GM08714 (cell line): ENCODE measurements around the gene SLC1A2.

Experiments
- H3K4me3 ChIP-seq: fragments of 200-500 bp; sonication (Bioruptor generic); 2 replicates; pipeline ENCODE4 v1.5.1; 2014; ENCODE audit warnings: mild to moderate bottlenecking, low read length, inconsistent platforms
- ZNF274 ChIP-seq: IDR thresholded peaks from 2 replicates; pipeline ENCODE4 v1.6.1; 2012; ENCODE audit warnings: mild to moderate bottlenecking, low read depth, low read length

The SLC1A2 gene

GRCh38 chr11:35288817-35289541 is 130.4 kb downstream of the SLC1A2 start:
- TF ChIP-seq ZNF274: no peak
- no peak overlapping the region for H3K4me3 ChIP-seq

- no peak overlapping the region for H3K4me3 ChIP-seq
- no peak for TF ChIP-seq ZNF274
Measured at GRCh38 chr11:35288309-35288708, 131.0 kb downstream of the SLC1A2 start.

- H3K4me3 ChIP-seq: no peak overlapping the region
- no peak for TF ChIP-seq ZNF274
Measured at GRCh38 chr11:35287344-35287890, 131.9 kb downstream of the SLC1A2 start.

GRCh38 chr11:35286126-35286525 is 133.2 kb downstream of the SLC1A2 start:
- no peak overlapping the region for H3K4me3 ChIP-seq
- TF ChIP-seq ZNF274: no peak

DNA sequence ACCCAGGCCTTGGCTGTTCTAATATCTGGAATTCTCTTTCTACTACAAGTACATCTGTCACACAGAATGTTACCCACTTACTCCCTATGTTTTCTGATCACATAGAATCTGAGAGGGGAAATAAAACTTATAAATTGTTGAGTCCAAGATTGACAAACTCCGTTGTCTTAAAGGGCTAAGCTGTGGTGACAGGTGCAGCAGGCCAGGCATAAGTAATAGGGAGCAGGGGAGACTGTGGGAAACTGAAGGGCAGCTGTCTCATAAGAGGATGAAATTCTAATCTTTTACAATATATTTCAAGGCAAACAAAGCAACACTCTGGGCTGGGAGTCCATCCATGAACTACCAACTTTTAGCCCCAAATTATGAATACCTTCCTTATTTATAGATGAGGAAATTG is 133.9 kb downstream of the SLC1A2 start:
- no peak for TF ChIP-seq ZNF274
- H3K4me3 ChIP-seq: no peak overlapping the region

DNA sequence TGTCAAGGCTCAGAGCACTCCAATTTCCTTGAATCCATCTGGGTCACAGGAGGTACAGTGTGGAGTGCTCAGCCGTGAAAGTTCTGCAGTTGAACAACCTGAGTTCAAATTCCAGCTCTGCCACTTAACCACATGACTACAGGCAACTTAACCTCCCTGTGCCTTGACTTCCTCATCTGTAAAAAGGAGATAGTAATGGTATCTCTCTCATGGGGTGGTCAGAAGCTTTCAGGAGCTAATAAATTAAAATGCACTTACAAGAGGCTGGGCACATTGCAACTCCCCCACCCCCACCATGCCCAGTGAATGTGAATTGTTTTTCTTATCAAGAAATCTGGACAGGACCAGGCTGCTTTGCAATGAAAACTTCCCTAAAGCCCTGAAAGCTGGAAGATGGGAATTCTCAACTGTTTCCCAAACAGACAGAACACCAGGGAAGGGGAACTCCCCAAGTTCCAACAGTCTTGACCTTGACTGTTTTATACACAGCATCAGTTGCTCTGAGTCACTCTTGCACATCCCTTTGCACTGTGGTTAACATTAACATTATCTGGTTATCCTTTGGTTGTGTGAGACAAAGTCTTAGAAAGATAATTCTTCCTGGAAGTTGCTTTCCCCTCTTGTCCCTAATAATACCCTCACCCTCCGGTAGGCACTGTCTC is 137.0 kb downstream of the SLC1A2 start:
- TF ChIP-seq ZNF274: no peak
- no peak overlapping the region for H3K4me3 ChIP-seq

- TF ChIP-seq ZNF274: no peak
- no peak overlapping the region for H3K4me3 ChIP-seq
Measured at GRCh38 chr11:35281169-35281688, 138.1 kb downstream of the SLC1A2 start.

- H3K4me3 ChIP-seq: no peak overlapping the region
- TF ChIP-seq ZNF274: no peak
Measured at GRCh38 chr11:35280727-35281126, 138.6 kb downstream of the SLC1A2 start.

- H3K4me3 ChIP-seq: no peak overlapping the region
- TF ChIP-seq ZNF274: no peak
Measured at GRCh38 chr11:35277827-35278226, 141.5 kb downstream of the SLC1A2 start.

DNA sequence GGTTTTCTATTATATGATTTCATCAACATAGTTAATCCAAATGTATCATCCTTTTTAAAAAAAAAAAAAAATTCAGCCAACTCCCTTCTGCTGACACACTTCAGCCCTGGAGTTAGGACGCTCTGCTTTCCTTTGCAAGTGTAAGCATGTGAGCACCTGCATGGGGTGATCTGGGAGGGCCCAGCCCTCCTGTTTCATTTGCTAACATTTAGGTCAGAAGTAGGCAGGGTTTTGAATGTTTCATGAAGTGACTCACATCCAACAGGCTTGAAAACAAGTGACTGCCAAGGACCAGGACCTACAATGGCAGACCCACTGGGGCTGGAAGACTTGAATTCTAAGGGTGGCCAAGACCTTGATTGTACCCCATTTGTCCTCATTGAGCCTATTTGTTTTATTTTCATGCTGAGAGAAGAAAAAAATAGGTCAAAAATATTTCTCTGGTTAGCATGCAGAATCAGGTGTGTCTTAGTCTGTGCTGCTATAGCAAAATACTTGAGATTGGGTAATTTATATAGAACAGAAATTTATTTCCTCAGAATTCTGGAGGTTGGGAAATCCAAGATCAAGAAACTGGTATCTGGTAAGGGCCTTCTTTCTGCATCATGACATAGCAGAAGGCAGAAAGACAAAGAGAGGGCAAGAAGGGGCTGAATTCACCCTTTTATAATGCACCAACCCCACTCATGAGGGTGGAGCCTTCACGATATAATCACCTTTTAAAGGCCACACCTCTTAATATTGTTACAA is 142.8 kb downstream of the SLC1A2 start:
- H3K4me3 ChIP-seq: no peak overlapping the region
- TF ChIP-seq ZNF274: no peak

DNA sequence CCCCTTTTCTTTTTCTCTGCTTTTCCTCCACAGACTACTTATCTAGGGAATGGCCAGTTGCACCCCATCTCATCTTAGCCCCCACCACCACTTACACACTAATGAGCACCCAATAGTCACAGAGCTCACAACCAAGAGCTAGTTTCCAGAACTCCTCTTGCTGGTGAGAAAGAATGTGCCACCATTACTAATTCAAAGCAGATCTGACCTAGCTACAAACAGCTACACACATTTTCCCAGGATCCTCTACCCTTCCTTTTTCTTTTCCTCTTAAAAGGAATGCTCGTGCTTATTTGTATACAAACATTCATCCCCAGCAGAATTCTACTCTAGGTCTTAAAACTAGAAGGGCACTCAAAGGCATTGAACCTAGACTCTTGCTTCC is 143.6 kb downstream of the SLC1A2 start:
- no peak for TF ChIP-seq ZNF274
- H3K4me3 ChIP-seq: no peak overlapping the region

GRCh38 chr11:35274909-35275785 is 144.2 kb downstream of the SLC1A2 start:
- H3K4me3 ChIP-seq: no peak overlapping the region
- no peak for TF ChIP-seq ZNF274

DNA sequence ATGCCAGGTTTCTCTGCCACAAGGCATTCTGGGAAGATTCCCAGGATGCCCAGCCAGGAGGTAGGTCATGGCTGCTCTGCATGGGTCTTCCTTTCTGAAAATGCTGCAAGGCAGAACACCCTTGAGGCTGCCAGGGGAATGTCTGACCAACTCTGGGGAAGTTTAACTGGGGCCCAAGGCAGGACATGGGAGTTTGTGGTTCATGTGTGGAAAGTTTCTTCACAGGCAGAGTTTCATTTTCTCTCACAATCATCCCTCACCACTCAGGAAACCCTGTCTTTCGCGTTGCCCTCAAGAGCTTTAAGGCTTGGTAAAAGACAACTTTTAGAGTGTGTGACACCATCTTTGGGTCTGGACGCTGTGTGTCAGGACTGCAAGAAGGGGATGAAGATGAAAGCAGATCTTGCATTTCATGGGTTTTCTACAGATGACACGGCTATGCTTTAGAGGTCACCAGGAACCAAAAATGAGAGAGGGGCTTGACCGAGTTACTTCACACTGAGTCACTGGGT is 146.9 kb downstream of the SLC1A2 start:
- no peak for TF ChIP-seq ZNF274
- H3K4me3 ChIP-seq: no peak overlapping the region; the same call in 1 of the 2 replicates
